K562 (cell line): ENCODE data around the gene MYL9. TPM values are rescaled to one million over a fixed set of nuclear protein-coding genes. Genes with fewer than 3 reads are reported as not detected.

Source experiments
- ATAC-seq: fragments of 200-7000 bp; cut with Tn5 transposase; 3 replicates; pipeline ENCODE4 v1.9.1; 2020; ENCODE audit warnings: moderate library complexity
- BruUV-seq: library from RNA; stranded (reverse); fragments of 400-500 nt; replicated peaks from 2 replicates; lab custom pipeline; 2021; lab: Mats Ljungman, UMichigan
- CTCF ChIA-PET: fragments of 300-600 bp; formaldehyde crosslinking; extraction: SDS; loops from one replicate; lab custom pipeline; 2021; ENCODE audit warnings: low intra/inter-chr PET ratio; lab: Yijun Ruan, JAX
- POLR2A ChIA-PET: fragments of 300-600, 350-650 bp; sonication (Branson Sonifier 250); formaldehyde crosslinking; extraction: SDS; loops from one replicate; lab custom pipeline; 2021; ENCODE audit warnings: antibody characterized with exemption, inconsistent platforms; lab: Yijun Ruan, JAX
- DNase-seq, 4 experiments: peaks; one replicate each; pipeline versions ENCODE4 v3.0.0 to v3.0.0-alpha.2; 2011 to 2018; ENCODE audit warnings: low spot score in 3 of 4, mixed read lengths in 3 of 4; ENCODE audit errors: extremely low read depth in 1 of 4
- FAIRE-seq: peaks from 2 replicates; lab custom pipeline; 2011; peaks lifted over from hg19 to GRCh38; lab: Jason Lieb, UNC
- H2AFZ ChIP-seq: 2 replicates; pipeline ENCODE4 v1.6.0; 2011; ENCODE audit warnings: low read depth, low read length, control low read depth, inconsistent platforms
- H3K27ac ChIP-seq: fragments of 200-600 bp; 3 replicates; pipeline ENCODE4 v1.8.0; 2011; ENCODE audit warnings: low read depth, mild to moderate bottlenecking, control low read depth, inconsistent platforms, low read length, moderate library complexity, mixed read lengths; ENCODE audit errors: extremely low read depth
- H3K27me3 ChIP-seq, 2 experiments: fragments of 300-600 bp in 1 of 2; 2 replicates in 1 of 2; 3 replicates in 1 of 2; pipeline versions ENCODE4 v1.6.0 to v1.8.0; 2011; ENCODE audit warnings: inconsistent platforms in 2 of 2, low read length in 2 of 2, mild to moderate bottlenecking in 1 of 2, mixed read lengths in 1 of 2, moderate library complexity in 1 of 2; ENCODE audit not compliant: control insufficient read depth in 2 of 2, insufficient read depth in 2 of 2
- H3K36me3 ChIP-seq: fragments of 300-600 bp; 3 replicates; pipeline ENCODE4 v1.8.0; 2011; ENCODE audit warnings: mild to moderate bottlenecking, low read length, inconsistent platforms; ENCODE audit not compliant: control insufficient read depth, insufficient read depth
- H3K4me1 ChIP-seq, 2 experiments: fragments of 200-600 bp in 1 of 2; replicated peaks in 1 of 2; 2 replicates in 1 of 2; 3 replicates in 1 of 2; pipeline versions ENCODE4 v1.5.1 to v1.8.0; 2011; ENCODE audit warnings: inconsistent platforms in 2 of 2, low read length in 2 of 2, mild to moderate bottlenecking in 1 of 2, mixed read lengths in 1 of 2, moderate library complexity in 1 of 2; ENCODE audit not compliant: control insufficient read depth in 2 of 2, insufficient read depth in 2 of 2
- H3K4me2 ChIP-seq: 2 replicates; pipeline ENCODE4 v1.6.1; 2011; ENCODE audit warnings: low read length, control low read depth, inconsistent platforms, mixed read lengths; ENCODE audit not compliant: insufficient read depth
- H3K4me3 ChIP-seq: fragments of 200-600 bp; sonication (generic), shearing (Covaris generic); 2 replicates; pipeline ENCODE4 v1.5.1; 2016; ENCODE audit warnings: control low read depth, inconsistent platforms
- H3K79me2 ChIP-seq: fragments of 200-600 bp; 3 replicates; pipeline ENCODE4 v1.8.0; 2011; ENCODE audit warnings: low read length, inconsistent platforms; ENCODE audit not compliant: control insufficient read depth, insufficient read depth
- H3K9ac ChIP-seq, 2 experiments: 2 replicates each; pipeline versions ENCODE4 v1.6.0 to v1.6.1; 2011; ENCODE audit warnings: low read depth in 2 of 2, low read length in 2 of 2, control low read depth in 1 of 2, inconsistent platforms in 1 of 2, mild to moderate bottlenecking in 1 of 2, mixed read lengths in 1 of 2; ENCODE audit not compliant: insufficient read depth in 1 of 2
- H3K9me1 ChIP-seq: one replicate; pipeline ENCODE4 v1.6.0; 2011; ENCODE audit warnings: inconsistent platforms, mild to moderate bottlenecking, low read length, moderate library complexity; ENCODE audit not compliant: control insufficient read depth, insufficient read depth
- H3K9me3 ChIP-seq: replicated peaks from 2 replicates; pipeline ENCODE4 v1.5.1; 2011; ENCODE audit warnings: low read depth, low read length, inconsistent platforms; ENCODE audit not compliant: control insufficient read depth, insufficient read depth
- H4K20me1 ChIP-seq: replicated peaks from 2 replicates; pipeline ENCODE4 v1.6.1; 2011; ENCODE audit warnings: low read length, inconsistent platforms, mixed read lengths; ENCODE audit not compliant: control insufficient read depth, insufficient read depth
- CTBP1 ChIP-seq: fragments of 450-650 bp; IDR thresholded peaks from 2 replicates; pipeline ENCODE4 v1.6.1; 2016; ENCODE audit warnings: borderline replicate concordance
- EHMT2 ChIP-seq: fragments of 450-650 bp; IDR thresholded peaks from 2 replicates; pipeline ENCODE4 v1.6.1; 2018; ENCODE audit warnings: antibody characterized with exemption
- ETV1 ChIP-seq: fragments of 450-650 bp; conservative IDR thresholded peaks from 2 replicates; pipeline ENCODE4 v1.6.1; 2016; ENCODE audit warnings: missing genetic modification characterization, control low read depth, low read depth, missing compliant biosample characterization
- HDAC1 ChIP-seq, 2 experiments: fragments of 450-650 bp; IDR thresholded peaks; 2 replicates each; pipeline ENCODE4 v1.6.1; 2016 to 2017; ENCODE audit warnings: inconsistent platforms in 1 of 2, mild to moderate bottlenecking in 1 of 2, moderate library complexity in 1 of 2
- HIVEP1 ChIP-seq: fragments of 250-450 bp; sonication (Bioruptor Pico); IDR thresholded peaks from 2 replicates; pipeline ENCODE4 v1.4.0; 2020; ENCODE audit warnings: mild to moderate bottlenecking
- MCM5 ChIP-seq: fragments of 450-650 bp; IDR thresholded peaks from 2 replicates; pipeline ENCODE4 v1.6.1; 2016; ENCODE audit warnings: low read depth
- NONO ChIP-seq, 2 experiments: fragments of 200-400 bp in 1 of 2; fragments of 450-650 bp in 1 of 2; formaldehyde crosslinking in 1 of 2; IDR thresholded peaks; 2 replicates each; pipeline ENCODE4 v1.6.1; 2017; ENCODE audit warnings: low read depth in 2 of 2, mild to moderate bottlenecking in 2 of 2, moderate library complexity in 2 of 2, low read length in 1 of 2
- NR1H2 ChIP-seq: sonication (generic); formaldehyde crosslinking; IDR thresholded peaks from 2 replicates; pipeline ENCODE4 v1.4.0; 2020; ENCODE audit warnings: mild to moderate bottlenecking, missing genetic modification reagents
- POLR3A ChIP-seq: IDR thresholded peaks from 2 replicates; pipeline ENCODE4 v1.6.1; 2011; ENCODE audit warnings: borderline replicate concordance, mild to moderate bottlenecking, moderate library complexity; ENCODE audit not compliant: insufficient read length, insufficient read depth; ENCODE audit errors: extremely low read depth
- TEAD1 ChIP-seq, 2 experiments: fragments of 450-650 bp in 1 of 2; sonication (generic) in 1 of 2; formaldehyde crosslinking; IDR thresholded peaks; 2 replicates each; pipeline versions ENCODE4 v1.4.0 to v1.8.0; 2020 to 2022; ENCODE audit warnings: mild to moderate bottlenecking in 2 of 2, missing genetic modification reagents in 1 of 2
- ZKSCAN8 ChIP-seq: fragments of 200-800 bp; sonication (Bioruptor generic); IDR thresholded peaks from 2 replicates; pipeline ENCODE4 v1.6.1; 2016; ENCODE audit warnings: missing genetic modification characterization, missing compliant biosample characterization
- ZNF584 ChIP-seq: fragments of 200-800 bp; sonication (Bioruptor generic); IDR thresholded peaks from 2 replicates; pipeline ENCODE4 v1.6.1; 2016; ENCODE audit warnings: low read depth, mild to moderate bottlenecking, missing genetic modification characterization, missing compliant biosample characterization
- ZNF589 ChIP-seq: fragments of 200-800 bp; sonication (Bioruptor generic); IDR thresholded peaks from 2 replicates; pipeline ENCODE4 v1.6.1; 2016; ENCODE audit warnings: low read depth, missing genetic modification characterization, missing compliant biosample characterization
- WGBS: fragments of 100-300 bp; shearing (Covaris generic); methylation state at CpG from one replicate; pipeline ENCODE4 v1.1.6; 2016; ENCODE audit warnings: low coverage, mixed read lengths; ENCODE audit not compliant: insufficient coverage; ENCODE audit errors: missing lambda C conversion rate; 5-methylcytosine and 5-hydroxymethylcytosine counted together
- in situ Hi-C: fragments of 300-500 bp; cut with MboI; formaldehyde crosslinking; loops from 4 replicates; pipeline ENCODE4 v1.15.0; 2018; ENCODE audit warnings: inconsistent platforms, mixed read lengths
- intact Hi-C: fragments of 100-400 bp; cut with micrococcal nuclease; formaldehyde crosslinking; loops from 2 replicates; pipeline ENCODE4 v1.14.2; 2022
- polyA plus RNA-seq, 8 experiments: library from polyadenylated mRNA; depleted of rRNA in 4 of 8; stranded (reverse) in 5 of 8; unstranded in 3 of 8; fragments of >200 nt; fragmentation: Nextera tagmentation in 2 of 8; fragmentation: Illumina TruSeq in 1 of 8; extraction: Ambion mirVana in 2 of 8; extraction: Trizol in 1 of 8; gene quantifications; 2 replicates each; pipeline versions ENCODE4 v1.2.1 to v1.2.3, GENCODE V29; 2011 to 2014; ENCODE audit warnings: inconsistent platforms in 1 of 8, missing spikeins in 1 of 8
- total RNA-seq, 7 experiments: library from RNA; depleted of rRNA in 6 of 7; stranded (reverse); fragments of >200 nt in 6 of 7; fragmentation: Illumina TruSeq in 2 of 7; extraction: Trizol in 2 of 7; gene quantifications; 2 replicates each; pipeline versions ENCODE4 v1.2.1 to v1.2.3, GENCODE V29; 2011 to 2021; ENCODE audit warnings: low replicate concordance in 1 of 7
- TF ChIP-seq, protein P1 (sequence below): fragments of 450-650 bp; IDR thresholded peaks from 2 replicates; pipeline ENCODE4 v1.6.1; 2018; ENCODE audit warnings: mild to moderate bottlenecking, low read depth; ENCODE audit not compliant: partially characterized antibody

MYL9 gene
- total and polyA plus RNA-seq, 9 of the 15 experiments (the other 6 are each of a cell fraction or from before 2014, with no cell fraction given): 0.11 to 3.2 (median 0.81) TPM; not detected in 1

GRCh38 chr20:36497856-36498255 is 43.5 kb upstream of the MYL9 start (continued):
- no peak for TF ChIP-seq NR1H2

DNA sequence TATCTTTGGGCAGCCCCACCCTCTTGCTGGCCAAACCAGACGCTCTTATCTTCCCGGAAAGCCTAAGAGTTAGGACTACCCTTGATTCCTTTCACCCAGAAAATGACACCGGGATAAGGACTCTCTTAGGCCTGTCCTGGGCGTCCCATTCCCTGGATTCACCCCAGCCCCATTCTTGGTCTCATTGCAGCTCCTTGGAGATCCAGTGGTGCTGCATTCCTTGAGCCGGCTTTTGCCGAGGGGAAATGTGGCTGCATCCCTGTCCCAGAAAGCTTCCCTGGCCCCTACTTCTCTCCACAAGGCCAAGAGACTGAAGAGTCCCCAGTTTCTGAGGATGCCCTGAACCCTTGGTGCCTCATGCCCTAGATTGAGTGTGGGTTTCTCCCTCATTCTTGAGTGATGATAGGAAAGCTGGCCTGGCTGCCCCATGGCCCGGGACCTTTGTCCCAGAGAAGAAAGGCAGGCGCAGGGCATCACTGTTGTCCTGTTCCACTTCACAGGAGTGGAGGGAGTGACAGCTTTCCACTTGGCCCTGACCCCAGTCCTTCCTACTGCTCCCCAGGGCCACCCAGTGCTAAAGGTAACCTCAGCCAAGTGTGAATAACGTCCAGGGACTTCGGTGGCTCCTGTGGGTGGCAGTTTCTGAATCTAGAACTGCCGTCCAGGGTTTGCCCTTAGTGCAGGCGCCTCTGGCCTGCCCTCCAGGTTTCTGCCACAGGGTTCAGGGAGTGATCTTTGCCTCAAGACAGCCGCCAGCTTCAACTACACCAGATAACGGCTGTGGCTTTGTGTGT is 42.7 kb upstream of the MYL9 start:
- H3K27me3 ChIP-seq: no peaks in the 10 kb centered on the region
- no peaks in the 10 kb centered on the region for H3K9me3 ChIP-seq
- TF ChIP-seq, protein P1, sequence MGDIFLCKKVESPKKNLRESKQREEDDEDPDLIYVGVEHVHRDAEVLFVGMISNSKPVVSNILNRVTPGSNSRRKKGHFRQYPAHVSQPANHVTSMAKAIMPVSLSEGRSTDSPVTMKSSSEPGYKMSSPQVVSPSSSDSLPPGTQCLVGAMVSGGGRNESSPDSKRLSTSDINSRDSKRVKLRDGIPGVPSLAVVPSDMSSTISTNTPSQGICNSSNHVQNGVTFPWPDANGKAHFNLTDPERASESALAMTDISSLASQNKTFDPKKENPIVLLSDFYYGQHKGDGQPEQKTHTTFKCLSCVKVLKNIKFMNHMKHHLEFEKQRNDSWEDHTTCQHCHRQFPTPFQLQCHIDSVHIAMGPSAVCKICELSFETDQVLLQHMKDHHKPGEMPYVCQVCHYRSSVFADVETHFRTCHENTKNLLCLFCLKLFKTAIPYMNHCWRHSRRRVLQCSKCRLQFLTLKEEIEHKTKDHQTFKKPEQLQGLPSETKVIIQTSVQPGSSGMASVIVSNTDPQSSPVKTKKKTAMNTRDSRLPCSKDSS: no peak
- TF ChIP-seq TEAD1 (CRISPR knock-in tag; IDR thresholded peaks at IDR 0.05) (no peak), ZNF589 (CRISPR knock-in tag) (no peak), ZKSCAN8 (CRISPR knock-in tag) (no peak), MCM5 (no peak), HDAC1 (IDR thresholded peaks at IDR 0.05) (no peak), HIVEP1 (no peak), ETV1 (tag) (no peak), CTBP1 (no peak), ZNF584 (no peak), NONO (IDR thresholded peaks at IDR 0.05; ENCODE audit: low read depth in 2 of 2, low read length in 1 of 2) (no peak), EHMT2 (no peak), POLR3A (no peak)
- no peak for ATAC-seq
- ChIA-PET POLR2A (no interaction called here), CTCF (no interaction called here)
- H3K4me2 ChIP-seq: no peak overlapping the region
- no peak for DNase-seq
- no TSS peak for BruUV-seq
- in situ Hi-C loops (no loop called here), intact Hi-C loops (no loop called here)
- no peak overlapping the region for H2AFZ ChIP-seq
- H3K4me1 ChIP-seq: peaks cover 0 to 13% of the 10 kb centered on the region in 2 experiments; a peak in 2 of 5 replicates
- no peaks in the 10 kb centered on the region; the same call in 2 of the 3 replicates for H3K79me2 ChIP-seq
- no peak for FAIRE-seq
- no peak overlapping the region for H3K9ac ChIP-seq
- H3K27ac ChIP-seq: no peak overlapping the region
- peaks cover 3% of the 10 kb centered on the region for H3K9me1 ChIP-seq
- H4K20me1 ChIP-seq: peaks cover 4% of the 10 kb centered on the region; the same call in 1 of the 2 replicates
- H3K4me3 ChIP-seq: no peak overlapping the region
- 73% methylated on average over 14 of the region's 14 CpGs for WGBS
- H3K36me3 ChIP-seq: peaks cover 39% of the 10 kb centered on the region; the same call in 2 of the 3 replicates
